ENCODE measurements around the gene LCP2. TPM values are rescaled to one million over a fixed set of nuclear protein-coding genes. Genes with fewer than 3 reads are reported as not detected.
A peak's percentile ranks its signal among the peaks of the same experiment; 100 is the strongest.

The LCP2 gene
- total and polyA plus RNA-seq, 2 experiments from 2014 or later, result 0.80 TPM; not detected in 1

DNA sequence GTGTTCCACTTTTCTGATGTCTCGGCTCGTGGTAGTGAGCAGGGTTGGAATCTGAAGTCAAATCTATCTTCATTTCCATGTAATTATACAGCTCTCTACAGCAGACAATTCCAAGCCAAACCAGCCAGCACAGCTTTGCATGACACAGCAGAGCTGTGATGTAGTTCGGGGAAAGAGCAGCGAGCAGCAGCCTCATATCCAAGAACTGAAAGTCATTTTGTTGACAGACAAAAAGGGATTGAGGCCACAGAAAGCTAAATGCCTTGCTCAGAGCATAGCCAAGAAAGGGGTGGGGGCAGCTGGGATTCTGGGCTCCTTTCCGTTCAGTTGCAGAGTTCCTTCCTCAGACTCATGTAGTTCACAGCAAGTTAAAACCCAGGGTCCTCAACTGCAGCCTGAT is 32.1 kb downstream of the LCP2 start:
- Histone ChIP-seq H3K9me3 (ENCODE audit: low read depth) (no peaks in the 10 kb centered on the region), H3K4me3 (no peak overlapping the region), H3K9me2 (replicated peaks; ENCODE audit: insufficient read depth) (no peaks in the 10 kb centered on the region), H4K20me1 (ENCODE audit: insufficient read depth, poor library complexity, severe bottlenecking) (no peaks in the 10 kb centered on the region), H3K36me3 (replicated peaks; ENCODE audit: insufficient read depth, low read depth) (no peaks in the 10 kb centered on the region), H3K4me2 (no peak overlapping the region), H2AFZ (no peak overlapping the region), H3K4me1 (ENCODE audit: insufficient read depth) (peaks cover 5% of the 10 kb centered on the region), H3K27me3 (peaks cover 29% of the 10 kb centered on the region), H3K79me2 (no peaks in the 10 kb centered on the region), H3K27ac (no peak overlapping the region)
- no peak for TF ChIP-seq EZH2 (IDR thresholded peaks at IDR 0.05; ENCODE audit: borderline replicate concordance)
- TF ChIP-seq, protein P1, sequence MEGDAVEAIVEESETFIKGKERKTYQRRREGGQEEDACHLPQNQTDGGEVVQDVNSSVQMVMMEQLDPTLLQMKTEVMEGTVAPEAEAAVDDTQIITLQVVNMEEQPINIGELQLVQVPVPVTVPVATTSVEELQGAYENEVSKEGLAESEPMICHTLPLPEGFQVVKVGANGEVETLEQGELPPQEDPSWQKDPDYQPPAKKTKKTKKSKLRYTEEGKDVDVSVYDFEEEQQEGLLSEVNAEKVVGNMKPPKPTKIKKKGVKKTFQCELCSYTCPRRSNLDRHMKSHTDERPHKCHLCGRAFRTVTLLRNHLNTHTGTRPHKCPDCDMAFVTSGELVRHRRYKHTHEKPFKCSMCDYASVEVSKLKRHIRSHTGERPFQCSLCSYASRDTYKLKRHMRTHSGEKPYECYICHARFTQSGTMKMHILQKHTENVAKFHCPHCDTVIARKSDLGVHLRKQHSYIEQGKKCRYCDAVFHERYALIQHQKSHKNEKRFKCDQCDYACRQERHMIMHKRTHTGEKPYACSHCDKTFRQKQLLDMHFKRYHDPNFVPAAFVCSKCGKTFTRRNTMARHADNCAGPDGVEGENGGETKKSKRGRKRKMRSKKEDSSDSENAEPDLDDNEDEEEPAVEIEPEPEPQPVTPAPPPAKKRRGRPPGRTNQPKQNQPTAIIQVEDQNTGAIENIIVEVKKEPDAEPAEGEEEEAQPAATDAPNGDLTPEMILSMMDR (IDR thresholded peaks at IDR 0.05; ENCODE audit: poor library complexity), result no peak
- TF ChIP-seq EZH2phosphoT487 (IDR thresholded peaks at IDR 0.05; ENCODE audit: low read depth, severe bottlenecking, unreplicated experiment), result no peak
- DNase-seq (ENCODE audit: low spot score), result peak; percentile 39
- 45% methylated on average over 5 of the region's 5 CpGs for WGBS (ENCODE audit: low lambda C conversion rate, missing lambda C conversion rate)

DNA sequence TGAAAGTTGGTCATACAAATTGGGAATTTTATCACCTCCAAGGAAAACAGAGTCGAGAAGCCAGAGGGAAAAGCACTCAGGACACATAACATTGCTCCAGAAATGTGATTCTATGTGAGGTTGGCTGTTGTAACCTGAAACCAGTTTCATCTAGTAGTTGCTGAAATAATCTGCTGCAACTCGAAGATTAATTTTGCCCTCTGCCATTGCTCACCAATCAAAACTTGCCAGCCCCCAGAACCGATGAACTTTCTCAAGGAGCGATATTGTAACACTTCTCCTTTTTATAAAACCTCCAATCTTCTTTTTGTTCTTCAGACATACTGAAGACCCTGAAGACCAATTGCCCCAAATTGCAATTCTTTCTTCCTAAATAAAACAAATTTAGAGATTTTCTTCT is 33.7 kb downstream of the LCP2 start:
- Histone ChIP-seq H3K27me3 (peaks cover 29% of the 10 kb centered on the region), H2AFZ (no peak overlapping the region), H3K4me1 (ENCODE audit: insufficient read depth) (peaks cover 5% of the 10 kb centered on the region), H3K79me2 (no peaks in the 10 kb centered on the region), H3K4me2 (no peak overlapping the region), H4K20me1 (ENCODE audit: insufficient read depth, poor library complexity, severe bottlenecking) (no peaks in the 10 kb centered on the region), H3K36me3 (replicated peaks; ENCODE audit: insufficient read depth, low read depth) (no peaks in the 10 kb centered on the region), H3K27ac (no peak overlapping the region), H3K9me2 (replicated peaks; ENCODE audit: insufficient read depth) (no peaks in the 10 kb centered on the region), H3K4me3 (no peak overlapping the region), H3K9me3 (ENCODE audit: low read depth) (no peaks in the 10 kb centered on the region)
- no peak for DNase-seq (ENCODE audit: low spot score)
- no peak for TF ChIP-seq EZH2phosphoT487 (IDR thresholded peaks at IDR 0.05; ENCODE audit: low read depth, severe bottlenecking, unreplicated experiment)
- TF ChIP-seq, protein P1 (IDR thresholded peaks at IDR 0.05; ENCODE audit: poor library complexity), result no peak
- TF ChIP-seq EZH2 (IDR thresholded peaks at IDR 0.05; ENCODE audit: borderline replicate concordance), result no peak
- WGBS (ENCODE audit: low lambda C conversion rate, missing lambda C conversion rate), result 73% methylated on average over 4 of the region's 4 CpGs

DNA sequence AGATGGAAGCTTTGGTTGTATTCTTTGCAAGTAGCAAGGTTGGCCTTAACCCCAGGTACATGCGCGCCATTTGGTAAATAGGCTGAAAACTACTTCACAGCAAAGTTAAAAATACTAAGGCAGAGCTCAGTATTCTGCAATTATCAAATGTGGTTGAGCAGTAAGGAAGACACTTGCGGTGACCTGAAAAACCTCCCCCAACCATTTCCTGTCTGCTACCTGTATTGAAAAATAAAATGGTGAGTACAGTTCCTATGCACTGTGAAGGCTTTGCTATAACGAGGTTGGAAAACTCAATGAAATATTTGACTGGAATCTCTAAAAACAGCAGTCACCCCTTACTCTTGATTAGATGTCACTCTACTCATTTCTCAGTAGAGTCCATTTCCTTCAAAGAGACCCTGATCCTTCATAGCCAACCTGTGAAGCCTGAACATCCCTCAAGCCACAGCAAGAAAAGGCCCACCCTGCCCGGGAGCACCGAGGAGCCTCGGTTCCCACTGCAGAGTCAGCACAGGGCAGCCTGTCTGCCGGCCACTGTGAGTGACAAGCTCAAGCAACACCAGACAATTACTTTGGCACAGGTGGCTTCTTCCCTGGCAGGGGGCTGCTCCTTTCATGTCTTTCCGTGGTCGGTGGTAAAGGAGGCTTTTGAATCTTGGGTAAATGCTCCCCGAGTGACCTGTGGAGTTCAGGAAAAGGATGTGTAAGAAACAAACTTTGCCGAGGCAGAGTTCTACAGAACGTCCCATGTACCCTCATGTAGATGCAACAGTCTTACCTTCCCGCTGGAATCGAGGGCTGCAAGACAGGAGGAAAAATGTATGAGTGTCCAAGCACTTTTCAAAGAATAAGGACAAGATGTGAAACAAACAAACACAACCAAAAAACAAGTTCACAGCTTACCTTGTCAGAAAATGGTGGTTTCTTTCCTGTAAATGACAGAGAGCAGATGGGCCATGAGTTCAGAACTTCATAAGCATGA is 35.2 kb downstream of the LCP2 start:
- Histone ChIP-seq H3K36me3 (replicated peaks; ENCODE audit: insufficient read depth, low read depth) (no peaks in the 10 kb centered on the region), H3K4me2 (no peak overlapping the region), H2AFZ (no peak overlapping the region), H3K4me1 (ENCODE audit: insufficient read depth) (no peaks in the 10 kb centered on the region), H3K4me3 (no peak overlapping the region), H3K9me2 (replicated peaks; ENCODE audit: insufficient read depth) (no peaks in the 10 kb centered on the region), H4K20me1 (ENCODE audit: insufficient read depth, poor library complexity, severe bottlenecking) (no peaks in the 10 kb centered on the region), H3K27me3 (peaks cover 26% of the 10 kb centered on the region), H3K27ac (no peak overlapping the region), H3K9me3 (ENCODE audit: low read depth) (no peaks in the 10 kb centered on the region), H3K79me2 (no peaks in the 10 kb centered on the region)
- WGBS (ENCODE audit: low lambda C conversion rate, missing lambda C conversion rate), result 85% methylated on average over 15 of the region's 15 CpGs
- DNase-seq (ENCODE audit: low spot score), result no peak
- TF ChIP-seq, protein P1 (IDR thresholded peaks at IDR 0.05; ENCODE audit: poor library complexity), result no peak
- TF ChIP-seq EZH2phosphoT487 (IDR thresholded peaks at IDR 0.05; ENCODE audit: low read depth, severe bottlenecking, unreplicated experiment), result no peak
- no peak for TF ChIP-seq EZH2 (IDR thresholded peaks at IDR 0.05; ENCODE audit: borderline replicate concordance)

All from hepatocyte (in vitro differentiated cells).